GM18868 (cell line): ENCODE measurements around the gene GNAT3.

Source experiments
- ATAC-seq: cut with Tn5 transposase; IDR thresholded peaks from one replicate; pipeline ENCODE4 v1.9.1; 2021; ENCODE audit warnings: mild to moderate bottlenecking, moderate library complexity; ENCODE audit not compliant: unreplicated experiment

The GNAT3 gene

DNA sequence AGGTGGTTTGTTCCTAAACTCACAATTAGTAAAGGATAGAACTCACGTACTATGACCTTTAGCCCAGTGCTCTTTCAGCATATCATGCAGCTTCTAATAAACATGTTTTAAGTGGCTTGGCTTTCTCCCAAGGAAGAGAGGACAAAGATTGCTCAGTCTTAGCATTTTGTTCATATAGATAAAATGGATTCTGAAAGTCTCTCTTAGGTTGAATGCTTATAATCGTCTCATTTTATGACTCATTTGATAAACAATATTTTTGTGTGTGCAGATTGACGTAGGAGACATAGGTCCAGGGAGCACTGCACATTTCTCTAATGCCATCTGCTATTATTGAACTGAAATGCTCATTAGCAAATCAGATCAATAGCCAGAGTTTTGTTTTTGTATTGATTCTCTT lies 44.8 kb downstream of the GNAT3 start:
- ATAC-seq, result no peak

DNA sequence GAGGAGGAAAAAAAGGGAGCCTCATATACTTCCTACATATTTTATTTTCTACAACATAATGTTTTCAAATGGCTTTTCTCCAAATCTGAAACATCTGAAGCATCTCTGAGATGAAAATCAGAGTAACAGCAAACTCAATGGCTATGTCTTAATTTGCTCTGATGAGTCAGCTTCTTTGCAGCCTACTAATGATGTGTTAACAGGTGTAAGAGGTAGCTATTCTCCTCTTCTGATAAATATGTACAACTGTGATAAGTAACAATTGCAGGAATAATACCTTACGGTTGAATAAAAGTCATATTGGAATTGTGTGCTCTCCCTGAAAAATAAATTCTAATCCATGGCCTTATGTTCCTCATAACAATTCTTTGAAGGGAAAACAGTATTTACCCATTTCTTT lies 45.2 kb downstream of the GNAT3 start:
- ATAC-seq, result no peak

DNA sequence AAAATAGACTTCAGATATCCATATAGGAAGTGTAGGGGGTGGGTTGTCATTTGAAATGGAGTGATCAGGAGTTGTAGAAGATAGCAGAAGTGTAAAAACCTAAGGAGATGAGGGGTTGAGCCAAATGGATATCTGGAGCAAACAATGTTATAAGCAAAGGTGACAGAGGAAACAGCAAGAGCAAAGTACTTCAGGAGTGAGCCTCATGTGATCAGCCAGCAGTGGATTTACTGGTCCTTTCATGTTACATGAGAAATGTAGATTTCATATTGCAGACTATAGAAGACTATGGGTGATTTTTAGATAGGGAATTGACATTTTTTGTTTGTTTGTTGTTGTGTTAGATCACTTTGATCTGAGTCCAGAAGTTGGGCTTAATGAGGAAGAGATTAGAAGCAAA lies 47.7 kb downstream of the GNAT3 start:
- ATAC-seq, result no peak

GRCh38 chr7:80463272-80463920 lies 48.5 kb downstream of the GNAT3 start:
- no peak for ATAC-seq

DNA sequence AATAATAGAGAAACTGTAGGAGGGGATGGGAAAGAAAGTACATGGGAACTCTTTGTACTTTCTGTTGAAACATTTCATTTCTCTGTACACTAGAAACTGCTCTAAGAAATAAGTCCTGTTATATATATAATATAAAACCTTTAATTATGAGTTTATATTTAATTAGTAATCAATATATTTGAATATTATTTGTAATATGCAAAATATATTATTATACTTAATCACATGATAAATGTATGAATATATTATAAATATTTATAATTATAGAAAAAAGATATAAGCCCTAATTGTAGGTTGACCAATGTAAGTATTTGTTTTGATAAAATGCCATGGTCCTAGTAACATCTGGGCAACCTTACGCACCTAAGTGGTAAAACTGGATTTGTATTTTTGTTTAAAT lies 51.0 kb downstream of the GNAT3 start:
- ATAC-seq, result no peak

DNA sequence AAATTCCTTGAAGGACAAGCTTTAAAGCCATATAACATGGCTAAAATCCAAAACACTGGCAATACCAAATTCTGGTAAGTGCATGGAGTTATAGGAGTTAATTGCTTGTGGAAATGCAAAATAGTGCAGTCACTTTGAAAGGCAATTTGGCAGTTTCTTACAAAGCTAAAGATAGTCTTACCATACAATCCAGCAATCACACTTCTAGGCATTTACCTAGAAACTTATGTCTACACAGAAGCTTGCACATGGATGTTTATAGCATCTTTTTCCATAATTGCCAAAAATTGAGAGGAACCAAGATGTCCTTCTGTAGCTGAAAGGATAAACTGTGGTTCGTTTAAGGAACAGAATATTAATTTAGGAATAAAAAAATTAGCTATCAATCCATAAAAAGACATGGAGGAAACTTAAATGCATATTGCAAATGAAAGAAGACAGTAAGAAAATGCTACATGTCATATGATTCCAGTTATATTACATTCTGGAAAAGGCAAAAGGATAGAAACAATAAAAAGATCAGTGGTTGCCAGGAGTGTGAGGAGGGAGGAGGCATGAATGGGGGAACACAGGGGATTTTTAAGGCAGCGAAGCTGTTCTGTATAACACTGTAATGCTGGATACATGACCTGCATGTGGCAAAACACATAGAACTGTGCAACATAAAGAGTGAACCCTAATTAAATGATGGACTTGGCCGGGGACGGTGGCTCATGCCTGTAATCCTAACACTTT lies 51.9 kb downstream of the GNAT3 start:
- no peak for ATAC-seq

- peak; percentile 78 for ATAC-seq
Measured at GRCh38 chr7:80458822-80459725, 52.8 kb downstream of the GNAT3 start.

GRCh38 chr7:80453699-80454340 lies 58.0 kb downstream of the GNAT3 start:
- no peak for ATAC-seq

DNA sequence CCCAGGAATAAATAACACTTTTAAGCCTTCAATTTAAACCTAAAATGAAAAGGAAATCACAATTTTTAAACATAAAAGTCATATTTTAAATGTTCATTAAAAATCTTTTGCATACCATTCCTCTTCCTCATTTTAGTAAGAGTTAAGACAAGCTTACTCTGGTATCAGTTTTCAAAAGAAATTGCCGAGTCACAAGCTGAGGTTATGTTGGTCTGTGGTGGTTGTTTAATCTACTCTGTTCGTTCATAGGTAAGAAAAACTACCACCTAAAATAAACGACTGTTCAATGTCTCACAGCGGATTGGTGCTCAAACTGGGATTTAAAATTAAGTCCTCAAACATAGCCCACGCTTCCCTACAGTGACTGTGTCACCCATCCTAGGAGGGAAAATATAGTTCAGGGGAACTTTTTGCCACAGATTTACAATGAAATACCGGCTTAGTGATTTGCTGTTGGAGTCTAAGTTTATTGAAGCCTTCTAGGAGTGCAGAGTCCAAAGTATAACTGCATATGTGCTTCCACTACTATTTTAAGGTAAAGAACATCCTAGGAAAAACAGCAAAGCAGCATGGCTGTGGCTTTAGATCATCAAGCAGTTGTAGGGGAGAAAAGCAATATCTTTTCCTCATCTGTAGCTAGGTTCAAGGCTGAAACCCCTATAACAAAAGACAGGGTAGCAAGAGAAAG lies 61.1 kb downstream of the GNAT3 start:
- no peak for ATAC-seq

- no peak for ATAC-seq
Measured at GRCh38 chr7:80449836-80450235, 62.0 kb downstream of the GNAT3 start.

GRCh38 chr7:80445351-80445750 lies 66.5 kb downstream of the GNAT3 start:
- ATAC-seq, result no peak

DNA sequence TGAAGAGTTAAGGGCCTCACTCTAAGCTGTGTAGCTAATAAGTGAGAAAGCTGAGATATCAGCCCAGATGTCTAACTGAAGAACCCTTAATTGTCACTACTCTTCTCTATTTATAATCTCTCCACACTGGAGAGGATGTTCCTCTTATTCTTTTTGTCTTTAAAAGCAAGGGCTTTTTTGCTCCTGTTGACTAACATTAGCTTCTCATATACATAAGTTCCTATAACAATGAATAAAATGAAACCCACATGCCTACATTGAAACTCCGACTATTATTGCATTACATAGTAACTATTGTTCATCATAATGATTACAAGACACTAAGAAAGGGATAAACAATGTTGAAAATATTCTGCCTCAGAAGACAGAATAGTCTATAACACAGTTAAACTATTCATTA lies 67.1 kb downstream of the GNAT3 start:
- no peak for ATAC-seq

DNA sequence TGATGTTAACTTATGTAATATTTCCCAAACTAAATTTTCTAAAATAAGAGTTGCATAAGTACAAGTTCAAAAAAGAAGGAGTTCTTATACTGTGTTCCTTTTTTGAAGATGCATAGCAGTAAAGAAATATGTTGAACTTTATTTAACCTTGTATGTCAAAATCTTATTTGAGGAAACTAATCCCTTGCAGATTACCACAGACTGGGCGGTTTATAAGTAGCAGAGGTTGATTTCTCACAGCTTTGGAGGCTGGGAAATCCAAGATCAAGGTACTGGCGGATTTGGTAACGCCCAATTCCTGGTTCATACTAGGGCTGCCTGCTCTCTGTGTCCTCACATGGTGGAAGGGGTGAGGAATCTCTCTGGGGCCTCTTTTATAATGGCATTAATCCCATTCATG lies 68.5 kb downstream of the GNAT3 start:
- ATAC-seq, result no peak

GRCh38 chr7:80440883-80441282 lies 71.0 kb downstream of the GNAT3 start:
- ATAC-seq, result no peak

GRCh38 chr7:80439894-80440821 lies 71.7 kb downstream of the GNAT3 start:
- no peak for ATAC-seq

DNA sequence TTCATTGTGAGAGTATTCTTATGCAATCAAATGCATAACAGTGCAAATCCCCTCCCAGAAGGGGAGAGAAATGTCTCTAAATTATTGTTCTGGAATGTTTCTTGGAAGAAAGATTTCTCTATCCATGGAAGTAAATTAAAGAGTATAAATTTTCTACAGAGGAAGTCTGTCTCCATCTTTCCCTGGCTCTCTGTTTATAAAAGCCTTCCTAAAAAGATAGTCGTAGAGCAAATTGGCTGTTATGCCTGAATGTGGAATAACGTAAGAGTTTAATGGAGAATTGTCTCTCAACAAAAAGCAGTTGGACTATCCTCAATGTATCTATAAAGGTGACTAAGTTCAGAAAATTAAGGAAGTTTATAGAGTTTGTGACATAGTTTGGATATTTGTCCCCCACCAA lies 76.3 kb downstream of the GNAT3 start:
- no peak for ATAC-seq

DNA sequence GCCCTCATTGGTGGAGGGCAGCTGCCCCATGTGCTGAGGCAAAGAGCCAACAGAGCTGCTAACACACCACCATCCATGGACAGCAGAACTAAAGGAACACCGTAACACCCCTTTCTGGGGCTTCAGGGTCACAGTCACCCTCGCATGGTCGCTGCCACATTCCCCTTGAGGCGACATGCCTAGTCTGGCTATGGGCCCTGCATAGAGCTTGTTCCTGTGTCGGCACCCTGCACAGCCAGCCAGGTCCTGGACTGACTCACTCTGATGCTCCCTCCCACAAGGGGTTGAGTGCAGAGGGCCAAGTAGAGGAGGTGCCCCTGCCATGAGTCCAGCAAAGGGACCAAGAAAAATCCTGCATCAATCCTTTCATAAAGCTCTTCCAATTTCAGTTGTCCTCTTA lies 77.8 kb downstream of the GNAT3 start:
- no peak for ATAC-seq

- ATAC-seq, result no peak
Measured at GRCh38 chr7:80432166-80432565, 79.7 kb downstream of the GNAT3 start.

DNA sequence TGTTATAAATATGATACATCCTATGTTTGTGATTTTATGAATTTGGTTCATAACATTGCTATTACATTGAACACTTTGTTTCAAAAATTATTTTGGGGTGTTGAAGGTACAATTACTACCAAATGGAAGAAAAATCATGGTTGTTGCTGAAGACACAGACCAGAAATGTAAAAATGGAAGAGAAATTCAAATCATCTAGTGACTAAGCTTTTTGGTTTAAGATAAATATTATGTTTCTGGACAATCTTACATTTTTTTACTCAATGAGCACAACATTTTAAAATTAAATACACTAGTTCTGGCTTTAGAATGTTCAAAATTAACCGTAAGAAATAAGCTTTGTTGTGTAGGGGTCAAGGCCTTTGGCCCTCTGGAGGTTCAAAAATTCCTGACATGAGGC lies 82.7 kb downstream of the GNAT3 start:
- ATAC-seq, result no peak
